ENCODE results near the gene PBX3.

DNA sequence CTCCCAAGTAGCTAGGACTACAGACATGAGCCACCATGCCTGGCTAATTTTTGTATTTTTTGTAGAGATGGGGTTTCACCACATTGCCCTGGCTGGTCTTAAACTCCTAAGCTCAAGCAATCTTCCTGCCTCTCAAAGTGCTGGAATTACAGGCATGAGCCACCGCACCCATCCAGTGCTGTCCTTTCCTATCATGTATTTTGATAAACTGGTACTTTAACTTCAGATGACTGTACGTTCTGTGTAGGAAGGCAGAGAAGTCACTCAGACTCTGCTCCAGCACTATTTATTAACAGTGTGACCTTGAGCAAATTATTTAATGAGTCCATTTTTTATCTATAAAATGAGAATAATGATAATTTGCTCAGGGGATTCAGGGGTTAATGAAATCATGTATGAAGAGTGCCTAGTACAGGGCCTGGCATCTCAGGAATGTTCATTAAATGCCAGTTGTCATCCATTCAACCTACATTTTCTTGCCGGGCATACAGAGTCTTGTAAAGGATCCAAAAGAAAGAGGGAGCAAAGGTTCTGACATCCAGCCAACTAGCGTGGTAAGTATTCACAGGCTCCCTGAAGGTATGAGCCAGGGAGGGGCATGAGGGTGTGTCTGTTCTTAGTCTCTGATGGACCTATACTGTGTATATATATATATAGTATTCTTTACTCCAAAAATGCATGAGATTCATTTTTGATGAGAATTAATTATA lies 201.9 kb downstream of the PBX3 start:
- TF ChIP-seq, protein P1, sequence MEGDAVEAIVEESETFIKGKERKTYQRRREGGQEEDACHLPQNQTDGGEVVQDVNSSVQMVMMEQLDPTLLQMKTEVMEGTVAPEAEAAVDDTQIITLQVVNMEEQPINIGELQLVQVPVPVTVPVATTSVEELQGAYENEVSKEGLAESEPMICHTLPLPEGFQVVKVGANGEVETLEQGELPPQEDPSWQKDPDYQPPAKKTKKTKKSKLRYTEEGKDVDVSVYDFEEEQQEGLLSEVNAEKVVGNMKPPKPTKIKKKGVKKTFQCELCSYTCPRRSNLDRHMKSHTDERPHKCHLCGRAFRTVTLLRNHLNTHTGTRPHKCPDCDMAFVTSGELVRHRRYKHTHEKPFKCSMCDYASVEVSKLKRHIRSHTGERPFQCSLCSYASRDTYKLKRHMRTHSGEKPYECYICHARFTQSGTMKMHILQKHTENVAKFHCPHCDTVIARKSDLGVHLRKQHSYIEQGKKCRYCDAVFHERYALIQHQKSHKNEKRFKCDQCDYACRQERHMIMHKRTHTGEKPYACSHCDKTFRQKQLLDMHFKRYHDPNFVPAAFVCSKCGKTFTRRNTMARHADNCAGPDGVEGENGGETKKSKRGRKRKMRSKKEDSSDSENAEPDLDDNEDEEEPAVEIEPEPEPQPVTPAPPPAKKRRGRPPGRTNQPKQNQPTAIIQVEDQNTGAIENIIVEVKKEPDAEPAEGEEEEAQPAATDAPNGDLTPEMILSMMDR (IDR thresholded peaks at IDR 0.05), result no peak
- TF ChIP-seq POLR2A (IDR thresholded peaks at IDR 0.05), result no peak
